Endodermal cell (in vitro differentiated cells): Measurements from ENCODE around the gene SGMS1. TPM values are rescaled to one million over a fixed set of nuclear protein-coding genes. Genes with fewer than 3 reads are reported as not detected.

Source experiments
- DNase-seq: peaks from one replicate; pipeline ENCODE4 v3.0.0-alpha.2; 2017
- H3K27ac ChIP-seq: 2 replicates; pipeline ENCODE4 v1.5.1; 2013; ENCODE audit warnings: mild to moderate bottlenecking, low read depth, low read length, moderate library complexity
- H3K27me3 ChIP-seq: 2 replicates; pipeline ENCODE4 v1.6.1; 2013; ENCODE audit warnings: mild to moderate bottlenecking, low read length, moderate library complexity; ENCODE audit not compliant: insufficient read depth, control insufficient read depth, poor library complexity, severe bottlenecking
- H3K36me3 ChIP-seq: 2 replicates; pipeline ENCODE4 v1.7.0; 2013; ENCODE audit warnings: mild to moderate bottlenecking, low read length, moderate library complexity; ENCODE audit not compliant: control insufficient read depth, insufficient read depth
- H3K4me1 ChIP-seq: one replicate; pipeline ENCODE4 v1.7.0; 2013; ENCODE audit warnings: low read length; ENCODE audit not compliant: control insufficient read depth, insufficient read depth
- H3K4me3 ChIP-seq: 2 replicates; pipeline ENCODE4 v1.5.1; 2013; ENCODE audit warnings: mild to moderate bottlenecking, low read length, moderate library complexity
- H3K9ac ChIP-seq: 2 replicates; pipeline ENCODE4 v1.6.1; 2013; ENCODE audit warnings: mild to moderate bottlenecking, low read length, moderate library complexity; ENCODE audit not compliant: poor library complexity, severe bottlenecking; ENCODE audit errors: extremely low read depth
- H3K9me3 ChIP-seq: 2 replicates; pipeline ENCODE4 v1.6.1; 2013; ENCODE audit warnings: mild to moderate bottlenecking, low read length, moderate library complexity; ENCODE audit not compliant: control insufficient read depth
- H3K27ac Mint-ChIP-seq: 2 replicates; pipeline ENCODE4 v1.8.0; 2020; ENCODE audit warnings: mixed read lengths
- H3K27me3 Mint-ChIP-seq: 2 replicates; pipeline ENCODE4 v1.8.0; 2021; ENCODE audit warnings: mild to moderate bottlenecking, mixed read lengths; ENCODE audit not compliant: insufficient read depth
- H3K36me3 Mint-ChIP-seq: 2 replicates; pipeline ENCODE4 v1.8.0; 2020; ENCODE audit warnings: low read depth, mixed read lengths
- H3K4me1 Mint-ChIP-seq: 2 replicates; pipeline ENCODE4 v1.8.0; 2020; ENCODE audit warnings: mixed read lengths
- H3K4me3 Mint-ChIP-seq: 2 replicates; pipeline ENCODE4 v1.8.0; 2020; ENCODE audit warnings: mild to moderate bottlenecking, moderate library complexity, mixed read lengths
- H3K9me3 Mint-ChIP-seq: 2 replicates; pipeline ENCODE4 v1.8.0; 2020; ENCODE audit warnings: mild to moderate bottlenecking, mixed read lengths
- WGBS, 2 experiments: methylation state at CpG; one replicate each; pipeline versions ENCODE4 v1.1.5 to v1.1.7; 2013; ENCODE audit warnings: missing lambda C conversion rate in 2 of 2, mixed read lengths in 1 of 2; ENCODE audit not compliant: insufficient coverage in 1 of 2, insufficient read length in 1 of 2; 5-methylcytosine and 5-hydroxymethylcytosine counted together
- total RNA-seq, 2 donors: library from RNA; stranded (reverse); fragmentation: NEBNext Ultra II Directional in 1 of 2; extraction: Animal tissue kit (Norgen Biotek cat#: 25700) in 1 of 2; gene quantifications; 2 replicates in 1 of 2; 3 replicates in 1 of 2; pipeline ENCODE4 v1.2.1, GENCODE V29; 2021
- TF ChIP-seq, protein P1 (sequence below): fragments of 200-600 bp; sonication (generic); conservative IDR thresholded peaks from 2 replicates; pipeline ENCODE4 v1.5.0; 2021; ENCODE audit warnings: antibody characterized with exemption, mild to moderate bottlenecking

Gene SGMS1
- total RNA-seq, 2 donors from 2014 or later = 12.0 to 14.3 TPM

- Histone ChIP-seq H3K27me3 (no peaks in the 10 kb centered on the region), H3K4me1 (no peaks in the 10 kb centered on the region), H3K4me3 (no peak overlapping the region), H3K9me3 (no peaks in the 10 kb centered on the region), H3K9ac (no peak overlapping the region), H3K27ac (no peak overlapping the region), H3K36me3 (no peaks in the 10 kb centered on the region)
- WGBS, 2 experiments = no CpG with 5 or more reads among the region's 1 CpG
- Mint-ChIP-seq H3K9me3 (no peaks in the 10 kb centered on the region), H3K27me3 (no peaks in the 10 kb centered on the region), H3K27ac (no peak overlapping the region), H3K4me3 (no peak overlapping the region), H3K36me3 (peaks cover 13% of the 10 kb centered on the region), H3K4me1 (peaks cover 4% of the 10 kb centered on the region)
- DNase-seq = no peak
- TF ChIP-seq, protein P1, sequence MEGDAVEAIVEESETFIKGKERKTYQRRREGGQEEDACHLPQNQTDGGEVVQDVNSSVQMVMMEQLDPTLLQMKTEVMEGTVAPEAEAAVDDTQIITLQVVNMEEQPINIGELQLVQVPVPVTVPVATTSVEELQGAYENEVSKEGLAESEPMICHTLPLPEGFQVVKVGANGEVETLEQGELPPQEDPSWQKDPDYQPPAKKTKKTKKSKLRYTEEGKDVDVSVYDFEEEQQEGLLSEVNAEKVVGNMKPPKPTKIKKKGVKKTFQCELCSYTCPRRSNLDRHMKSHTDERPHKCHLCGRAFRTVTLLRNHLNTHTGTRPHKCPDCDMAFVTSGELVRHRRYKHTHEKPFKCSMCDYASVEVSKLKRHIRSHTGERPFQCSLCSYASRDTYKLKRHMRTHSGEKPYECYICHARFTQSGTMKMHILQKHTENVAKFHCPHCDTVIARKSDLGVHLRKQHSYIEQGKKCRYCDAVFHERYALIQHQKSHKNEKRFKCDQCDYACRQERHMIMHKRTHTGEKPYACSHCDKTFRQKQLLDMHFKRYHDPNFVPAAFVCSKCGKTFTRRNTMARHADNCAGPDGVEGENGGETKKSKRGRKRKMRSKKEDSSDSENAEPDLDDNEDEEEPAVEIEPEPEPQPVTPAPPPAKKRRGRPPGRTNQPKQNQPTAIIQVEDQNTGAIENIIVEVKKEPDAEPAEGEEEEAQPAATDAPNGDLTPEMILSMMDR = no peak
Measured at GRCh38 chr10:50461123-50461522, 162.6 kb downstream of the SGMS1 start.

GRCh38 chr10:50456719-50457118, 167.0 kb downstream of the SGMS1 start:
- Histone ChIP-seq H3K4me3 (no peak overlapping the region), H3K9ac (no peak overlapping the region), H3K4me1 (no peaks in the 10 kb centered on the region), H3K27me3 (no peaks in the 10 kb centered on the region), H3K27ac (no peak overlapping the region), H3K9me3 (no peaks in the 10 kb centered on the region), H3K36me3 (no peaks in the 10 kb centered on the region)
- WGBS, 2 experiments = 96 to 100% methylated on average over 1 to 2 of the region's 2 CpGs
- peaks cover 11% of the 10 kb centered on the region for H3K4me1 Mint-ChIP-seq
- no peak overlapping the region for H3K4me3 Mint-ChIP-seq
- TF ChIP-seq, protein P1 = no peak
- no peak for DNase-seq
- H3K36me3 Mint-ChIP-seq = peaks cover 13% of the 10 kb centered on the region
- H3K27ac Mint-ChIP-seq = no peak overlapping the region
- no peaks in the 10 kb centered on the region for H3K27me3 Mint-ChIP-seq
- no peaks in the 10 kb centered on the region for H3K9me3 Mint-ChIP-seq

GRCh38 chr10:50453940-50454339, 169.8 kb downstream of the SGMS1 start:
- no peak for DNase-seq

More at GRCh38 chr10:50453940-50454339, 169.8 kb downstream of the SGMS1 start:
- H3K4me1 ChIP-seq = no peaks in the 10 kb centered on the region
- H3K27me3 ChIP-seq = no peaks in the 10 kb centered on the region
- no peak overlapping the region for H3K9ac ChIP-seq
- H3K27ac Mint-ChIP-seq = no peak overlapping the region
- TF ChIP-seq, protein P1 = no peak
- H3K4me1 Mint-ChIP-seq = peaks cover 11% of the 10 kb centered on the region
- peaks cover 6% of the 10 kb centered on the region for H3K36me3 Mint-ChIP-seq
- H3K27ac ChIP-seq = no peak overlapping the region
- H3K4me3 ChIP-seq = no peak overlapping the region
- no peaks in the 10 kb centered on the region for H3K9me3 ChIP-seq
- no peaks in the 10 kb centered on the region for H3K36me3 ChIP-seq
- no peaks in the 10 kb centered on the region for H3K27me3 Mint-ChIP-seq
- WGBS, 2 experiments = 56 to 60% methylated on average over 1 of the region's 1 CpG
- H3K9me3 Mint-ChIP-seq = no peaks in the 10 kb centered on the region
- H3K4me3 Mint-ChIP-seq = no peak overlapping the region
